Upper lobe of right lung (tissue), 1 donor: Measurements from ENCODE around the gene REXO5. TPM values are rescaled to one million over a fixed set of nuclear protein-coding genes. Genes with fewer than 3 reads are reported as not detected.
"Not testable (repeated sequence)": the region's sequence is repeated elsewhere in the genome, so short reads cannot be mapped to it uniquely, and the experiment has no call there.

Experiments used
- ATAC-seq: fragments of 200-7000 bp; cut with Tn5 transposase; one replicate; pipeline ENCODE4 v1.9.1; 2020; ENCODE audit warnings: mild to moderate bottlenecking, moderate library complexity
- DNase-seq: peaks from one replicate; pipeline ENCODE4 v3.0.0-alpha.2; 2020
- H3K27ac ChIP-seq: fragments of 200-600 bp; one replicate; pipeline ENCODE4 v1.8.0; 2022
- H3K27me3 ChIP-seq: fragments of 200-600 bp; one replicate; pipeline ENCODE4 v1.8.0; 2022; ENCODE audit warnings: mild to moderate bottlenecking
- H3K36me3 ChIP-seq: fragments of 200-600 bp; one replicate; pipeline ENCODE4 v1.8.0; 2022
- H3K4me1 ChIP-seq: fragments of 200-600 bp; one replicate; pipeline ENCODE4 v1.8.0; 2022
- H3K4me3 ChIP-seq: fragments of 200-600 bp; one replicate; pipeline ENCODE4 v1.8.0; 2022; ENCODE audit warnings: mild to moderate bottlenecking
- H3K9me3 ChIP-seq: fragments of 200-600 bp; one replicate; pipeline ENCODE4 v1.8.0; 2022
- CTCF ChIP-seq: fragments of 200-600 bp; IDR thresholded peaks from one replicate; pipeline ENCODE4 v1.8.0; 2022; ENCODE audit warnings: antibody characterized with exemption
- intact Hi-C: fragments of 100-400 bp; cut with DNase I; formaldehyde crosslinking; loops from one replicate; pipeline ENCODE4 v1.11.0; 2022
- total RNA-seq: library from RNA; stranded (reverse); fragmentation: NEBNext Ultra II Directional; extraction: Animal tissue kit (Norgen Biotek cat#: 25700); gene quantifications from one replicate; pipeline ENCODE4 v1.2.1, GENCODE V29; 2021
- donor health status: DM: no; HTN: yes; CAD: no; lungs with severe emphysema.

Gene REXO5
- total RNA-seq, 1 donor from 2014 or later, result 1.4 TPM

GRCh38 chr16:20854963-20855362 is 48.6 kb downstream of the REXO5 start:
- H3K27me3 ChIP-seq, result no peaks in the 10 kb centered on the region
- no peak for TF ChIP-seq CTCF
- peaks cover 10% of the 10 kb centered on the region for H3K36me3 ChIP-seq
- DNase-seq (no peak), ATAC-seq (no peak)
- H3K27ac ChIP-seq, result no peak overlapping the region
- intact Hi-C loops, result no loop called here
- no peak overlapping the region for H3K4me3 ChIP-seq
- peaks cover 62% of the 10 kb centered on the region for H3K4me1 ChIP-seq
- no peaks in the 10 kb centered on the region for H3K9me3 ChIP-seq

GRCh38 chr16:20857281-20857680 is 51.0 kb downstream of the REXO5 start:
- Histone ChIP-seq H3K27me3 (no peaks in the 10 kb centered on the region), H3K4me1 (peaks cover 39% of the 10 kb centered on the region), H3K4me3 (no peak overlapping the region), H3K36me3 (peaks cover 33% of the 10 kb centered on the region), H3K27ac (no peak overlapping the region), H3K9me3 (no peaks in the 10 kb centered on the region)
- no peak for TF ChIP-seq CTCF
- intact Hi-C loops, result no loop called here
- no peak for ATAC-seq
- no peak for DNase-seq

- no peak for TF ChIP-seq CTCF
- peaks cover 20% of the 10 kb centered on the region for H3K4me1 ChIP-seq
- ATAC-seq, result no peak
Measured at GRCh38 chr16:20859229-20859628, 52.9 kb downstream of the REXO5 start.

GRCh38 chr16:20859699-20860098 is 53.4 kb downstream of the REXO5 start:
- no peak for TF ChIP-seq CTCF
- Histone ChIP-seq H3K4me3 (no peak overlapping the region), H3K27ac (no peak overlapping the region), H3K36me3 (peaks cover 34% of the 10 kb centered on the region), H3K27me3 (no peaks in the 10 kb centered on the region), H3K4me1 (peaks cover 15% of the 10 kb centered on the region), H3K9me3 (no peaks in the 10 kb centered on the region)
- DNase-seq, result no peak
- ATAC-seq, result no peak
- intact Hi-C loops, result no loop called here

More at GRCh38 chr16:20859229-20859628, 52.9 kb downstream of the REXO5 start:
- no peak for DNase-seq
- Histone ChIP-seq H3K9me3 (no peaks in the 10 kb centered on the region), H3K4me3 (no peak overlapping the region), H3K27me3 (no peaks in the 10 kb centered on the region), H3K27ac (no peak overlapping the region), H3K36me3 (peaks cover 34% of the 10 kb centered on the region)
- intact Hi-C loops, result no loop called here

GRCh38 chr16:20860361-20860760 is 54.0 kb downstream of the REXO5 start:
- no peak for DNase-seq
- Histone ChIP-seq H3K4me3 (no peak overlapping the region), H3K9me3 (no peaks in the 10 kb centered on the region), H3K27ac (no peak overlapping the region), H3K4me1 (peaks cover 22% of the 10 kb centered on the region), H3K36me3 (peaks cover 34% of the 10 kb centered on the region), H3K27me3 (no peaks in the 10 kb centered on the region)
- no peak for TF ChIP-seq CTCF
- intact Hi-C loops, result no loop called here
- no peak for ATAC-seq

GRCh38 chr16:20860995-20861394 is 54.7 kb downstream of the REXO5 start:
- H3K27ac ChIP-seq, H3K4me3 ChIP-seq, H3K27me3 ChIP-seq, ATAC-seq, DNase-seq, H3K9me3 ChIP-seq, intact Hi-C loops: not testable (repeated sequence)
- Histone ChIP-seq H3K36me3 (peaks cover 34% of the 10 kb centered on the region), H3K4me1 (peaks cover 26% of the 10 kb centered on the region)
